ENCODE results near the gene EVL.
A peak's percentile ranks its signal among the peaks of the same experiment; 100 is the strongest.

EVL gene

GRCh38 chr14:100132161-100132902, 67.1 kb downstream of the EVL start:
- no peak for DNase-seq

GRCh38 chr14:100132903-100133510, 67.8 kb downstream of the EVL start:
- peak; percentile 59 for DNase-seq

DNA sequence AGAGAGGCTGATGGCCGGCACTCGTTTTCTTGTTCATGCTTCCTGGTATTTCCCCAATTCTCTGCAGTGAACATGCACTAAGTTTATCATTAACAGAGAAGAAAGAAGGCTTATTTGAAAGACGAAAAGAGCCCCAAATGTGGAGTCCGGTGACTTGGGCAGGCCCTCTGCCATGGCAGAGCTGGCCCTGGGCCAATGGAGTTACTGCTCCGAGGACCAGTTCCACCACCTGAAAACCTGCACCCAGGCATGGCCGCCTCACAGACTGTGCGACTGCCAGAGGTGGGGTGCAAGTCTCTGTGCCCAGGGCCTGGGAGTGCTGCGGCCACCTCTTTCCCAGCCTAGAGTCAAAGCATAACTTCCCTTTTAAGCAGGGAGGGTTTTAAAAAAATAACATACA, 69.4 kb downstream of the EVL start:
- DNase-seq = no peak

GRCh38 chr14:100135073-100135472, 69.9 kb downstream of the EVL start:
- peak; percentile 39 for DNase-seq

- no peak for DNase-seq
Observed at GRCh38 chr14:100135784-100136183, 70.6 kb downstream of the EVL start.

DNA sequence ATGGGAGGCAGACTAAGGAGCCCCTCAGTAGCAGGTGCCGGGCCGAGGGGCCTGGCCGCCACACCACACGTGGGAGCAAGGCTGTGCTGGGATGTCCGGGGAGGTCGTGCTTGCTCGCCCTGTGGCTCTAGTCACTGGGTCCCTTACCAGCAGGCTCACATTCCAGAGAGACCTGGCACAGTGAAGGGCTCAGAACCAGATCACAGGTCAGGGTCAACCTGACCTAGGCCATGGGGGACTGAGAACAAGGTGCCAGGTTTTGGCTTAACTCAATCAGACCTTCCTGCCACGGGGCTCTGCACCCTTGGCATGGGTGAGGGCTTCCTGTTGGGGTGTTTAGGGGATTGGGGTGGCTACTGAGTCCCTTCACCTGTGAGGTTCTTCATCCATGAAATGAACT, 72.0 kb downstream of the EVL start:
- DNase-seq = no peak

GRCh38 chr14:100138082-100138787, 73.0 kb downstream of the EVL start:
- DNase-seq = no peak

DNA sequence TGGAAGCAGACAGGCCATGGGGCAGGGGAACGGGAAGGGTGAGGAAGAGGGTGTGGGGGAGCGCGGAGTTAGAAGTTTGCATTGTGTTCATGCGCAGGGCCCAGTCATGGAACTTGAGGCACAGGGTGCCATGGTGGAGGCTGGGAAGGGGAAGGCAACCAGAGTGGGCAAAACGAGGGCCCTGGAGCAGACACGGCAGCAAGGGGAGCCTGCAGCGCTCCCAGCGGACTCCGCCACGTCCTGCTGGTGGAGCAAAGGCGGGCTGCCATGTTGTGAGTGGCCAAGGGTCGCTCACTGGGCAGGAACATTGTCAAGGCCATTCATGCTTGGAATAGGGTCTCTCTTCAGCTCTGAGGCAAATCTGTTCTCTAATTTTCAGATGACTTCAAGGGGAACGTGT, 73.7 kb downstream of the EVL start:
- no peak for DNase-seq

- peak; percentile 47 for DNase-seq
Observed at GRCh38 chr14:100140452-100141078, 75.3 kb downstream of the EVL start.

DNA sequence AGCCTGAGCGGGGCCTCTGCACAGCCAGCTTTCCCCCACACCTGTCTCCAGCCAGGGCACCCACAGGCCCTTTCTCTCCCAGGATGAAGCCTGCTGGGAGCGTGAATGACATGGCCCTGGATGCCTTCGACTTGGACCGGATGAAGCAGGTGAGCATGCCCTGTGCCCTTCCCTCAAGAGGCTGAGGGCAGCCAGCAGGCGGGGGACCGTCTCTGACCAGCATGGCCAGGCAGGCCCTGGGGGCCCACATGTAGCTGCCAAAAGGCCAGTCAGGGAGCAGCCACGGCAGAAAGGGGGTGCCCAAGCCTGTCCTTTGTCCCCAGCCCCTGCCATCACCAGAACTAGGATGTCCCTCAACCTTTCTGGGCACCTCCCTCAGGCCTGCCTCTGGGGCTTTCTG, 75.9 kb downstream of the EVL start:
- no peak for DNase-seq

DNA sequence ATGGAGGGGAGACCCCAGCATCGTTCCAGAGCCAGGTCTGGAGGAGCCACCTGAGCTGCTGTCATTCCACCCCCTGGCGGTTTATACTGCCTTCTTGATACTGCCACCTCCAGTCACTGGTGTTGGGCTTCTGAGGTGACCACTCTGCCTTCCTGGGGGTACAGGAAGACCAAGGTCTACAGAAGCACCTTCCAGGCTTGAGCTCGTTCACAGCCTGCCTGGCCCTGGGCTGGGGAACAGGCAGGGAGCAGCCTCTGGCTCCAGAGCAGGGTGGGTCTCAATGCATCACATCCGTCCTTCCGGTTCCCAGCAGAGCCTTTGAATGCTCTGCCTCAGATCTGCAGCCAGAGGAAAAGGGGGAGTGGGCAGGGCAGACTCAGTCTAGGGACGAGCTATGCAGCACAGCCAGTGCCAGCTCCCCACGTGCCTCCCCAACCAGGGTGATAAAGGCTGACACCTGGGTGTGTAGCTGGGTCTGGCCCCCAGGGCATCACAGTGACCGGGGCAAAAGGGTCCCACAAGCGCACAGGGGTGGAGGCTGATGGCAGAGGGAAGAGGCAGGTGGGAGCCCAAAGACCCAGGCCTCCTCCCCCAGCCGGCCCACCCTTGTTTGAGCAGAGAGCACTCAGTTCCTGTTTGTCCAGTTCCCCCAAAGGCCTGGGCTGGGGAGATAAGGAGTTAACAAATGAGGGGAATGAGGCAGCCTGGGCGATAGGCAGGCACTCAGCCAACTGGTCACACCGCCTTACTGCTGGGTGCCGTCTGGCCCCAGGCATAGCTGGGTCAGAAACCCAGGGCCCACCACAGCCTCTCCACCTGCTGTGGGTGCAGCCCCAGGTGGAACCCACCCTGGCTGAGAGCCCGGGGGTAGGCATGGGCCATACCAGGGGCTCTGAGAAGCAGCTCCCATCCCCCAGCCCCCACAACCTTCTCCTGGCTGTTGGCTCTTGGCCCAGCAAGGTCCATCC, 77.1 kb downstream of the EVL start:
- DNase-seq = no peak

DNA sequence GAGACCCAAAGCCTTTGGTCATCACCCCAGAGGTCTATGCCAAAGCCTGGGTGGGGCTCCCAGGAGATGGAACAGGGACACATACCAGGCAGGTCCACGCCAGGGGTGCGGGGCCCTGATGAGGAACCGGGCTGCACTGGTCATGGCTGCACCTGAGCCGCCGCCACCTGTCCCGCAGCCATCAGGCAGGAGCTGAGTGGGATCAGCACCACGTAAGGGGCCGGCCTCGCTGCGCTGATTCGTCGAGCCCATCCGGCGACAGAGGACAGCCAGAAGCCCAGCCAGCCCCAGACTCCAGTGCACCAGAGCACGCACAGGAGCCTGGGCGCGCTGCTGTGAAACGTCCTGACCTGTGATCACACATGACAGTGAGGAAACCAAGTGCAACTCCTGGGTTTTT, 78.3 kb downstream of the EVL start:
- no peak for DNase-seq

DNA sequence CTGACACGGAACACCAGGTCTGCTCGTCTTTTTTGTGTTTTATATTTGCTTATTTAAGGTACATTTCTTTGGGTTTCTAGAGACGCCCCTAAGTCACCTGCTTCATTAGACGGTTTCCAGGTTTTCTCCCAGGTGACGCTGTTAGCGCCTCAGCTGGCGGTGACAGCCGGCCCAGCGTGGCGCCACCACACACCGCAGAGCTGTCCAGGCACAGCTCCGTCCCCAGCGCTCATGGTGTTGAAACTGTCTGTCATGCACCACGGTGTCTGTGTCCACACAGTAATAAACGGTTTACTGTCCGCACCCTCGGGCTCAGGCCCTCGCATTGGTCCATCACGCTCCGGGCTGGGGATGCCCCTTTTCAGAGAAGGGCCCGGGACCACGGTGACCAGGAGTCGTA, 78.7 kb downstream of the EVL start:
- no peak for DNase-seq

- DNase-seq = no peak
Observed at GRCh38 chr14:100144645-100144995, 79.4 kb downstream of the EVL start.

DNA sequence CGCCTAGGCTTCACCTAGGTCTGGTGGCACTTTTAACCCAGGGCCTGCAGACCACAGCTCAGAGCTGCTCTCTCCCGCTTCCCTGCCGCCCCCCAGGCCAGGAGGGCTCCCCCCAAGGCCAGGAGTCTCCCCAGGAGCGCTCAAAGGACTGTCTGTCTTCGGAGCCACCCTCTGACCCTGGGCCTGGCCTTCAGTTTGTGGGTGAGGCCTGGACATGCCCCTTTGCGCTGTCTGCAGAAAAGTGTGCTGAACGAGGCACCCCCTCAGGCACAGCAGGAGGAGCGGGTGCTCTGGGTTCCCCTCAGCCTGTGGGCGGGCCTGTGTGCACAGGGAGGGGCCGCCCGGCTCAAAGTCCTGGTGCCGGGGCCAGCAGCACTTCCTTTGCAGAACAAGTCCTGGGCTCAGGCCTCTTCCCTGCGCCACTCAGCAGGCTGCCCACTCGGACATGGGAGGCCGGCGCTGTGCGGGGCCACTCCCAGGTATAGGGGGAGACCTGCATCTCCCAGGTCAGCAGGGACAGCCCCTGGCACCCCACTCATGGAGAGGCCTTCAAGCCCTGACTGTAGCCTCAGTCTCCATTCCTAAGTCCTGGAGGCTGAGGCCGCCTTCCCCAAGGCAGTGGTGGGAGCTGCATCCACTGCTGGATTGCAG, 79.9 kb downstream of the EVL start:
- no peak for DNase-seq

GRCh38 chr14:100145682-100146464, 80.7 kb downstream of the EVL start:
- DNase-seq = no peak

- DNase-seq = no peak
Observed at GRCh38 chr14:100146531-100147091, 81.4 kb downstream of the EVL start.

DNA sequence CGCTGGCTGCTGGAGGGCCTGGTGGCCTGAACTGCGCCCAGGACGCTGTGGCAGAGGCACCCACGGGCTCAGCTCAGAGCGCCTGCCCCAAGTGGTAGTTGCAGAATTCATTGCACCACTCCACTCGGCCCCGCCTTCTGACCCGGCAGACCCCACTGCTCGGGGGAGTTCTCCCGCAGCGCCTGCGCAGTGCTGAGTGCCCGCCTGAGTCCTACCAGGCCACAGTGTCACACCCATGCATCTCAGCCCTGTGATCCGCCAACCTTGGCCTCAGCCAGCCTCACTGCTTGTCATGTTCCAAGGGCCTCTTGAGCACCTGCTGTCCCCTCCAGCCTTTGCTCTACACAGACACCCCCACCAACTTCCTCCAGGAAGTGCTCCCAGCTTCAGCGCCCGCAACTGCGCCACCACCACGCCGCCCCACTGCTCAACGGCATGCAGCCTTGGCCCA, 82.0 kb downstream of the EVL start:
- no peak for DNase-seq

DNA sequence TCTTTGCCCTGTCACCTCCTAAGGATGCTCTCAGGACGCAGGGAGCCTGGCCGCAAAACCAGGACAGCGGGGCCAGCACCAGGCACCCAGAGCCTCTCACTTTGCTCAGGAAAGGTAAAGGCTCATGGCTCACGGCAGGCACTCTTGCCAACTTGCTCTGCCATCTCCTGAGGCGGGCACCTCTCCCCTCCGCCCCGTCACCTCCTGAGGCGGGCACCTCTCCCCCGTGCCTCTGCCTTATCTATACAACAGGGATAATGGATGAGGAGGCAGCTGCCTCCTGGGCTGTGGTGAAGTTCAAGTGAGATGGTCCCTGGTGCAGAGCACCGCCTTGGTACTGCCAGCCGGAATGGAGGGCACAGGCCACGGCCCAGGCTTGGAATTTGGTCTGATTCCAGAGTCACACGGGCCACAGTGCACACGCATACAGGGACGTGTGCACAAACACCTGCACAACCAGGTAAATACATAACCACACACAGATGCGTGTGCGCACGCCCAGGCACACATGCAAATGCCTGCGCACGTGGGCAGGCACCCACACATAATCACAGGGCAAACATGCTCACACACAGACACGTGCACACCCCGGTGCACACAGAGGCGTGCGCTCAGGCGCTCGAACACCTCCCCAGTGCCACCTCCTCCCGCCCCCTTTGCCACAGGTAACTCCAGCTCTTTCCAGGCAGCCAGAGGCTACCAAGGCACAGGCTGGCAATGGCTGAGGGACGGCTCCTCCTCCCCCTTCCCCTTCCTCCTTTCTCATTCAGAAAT, 82.7 kb downstream of the EVL start:
- DNase-seq = no peak

Measured in eye (tissue), 1 donor.